Astrocyte of the spinal cord (primary cell): ENCODE data around the gene CC2D2A.

Experiments used
- DNase-seq: peaks from one replicate; pipeline ENCODE4 v3.0.0; 2011; ENCODE audit warnings: low read depth, low spot score
- H3K4me3 ChIP-seq: 2 replicates; pipeline ENCODE4 v1.5.1; 2011; ENCODE audit warnings: low read depth, mild to moderate bottlenecking, low read length, moderate library complexity
- in situ Hi-C: cut with HindIII; loops from 2 replicates; pipeline ENCODE4 v1.10.0; 2017; ENCODE audit warnings: low sequenced_read_pairs
- TF ChIP-seq, protein P1 (sequence below): IDR thresholded peaks from 2 replicates; pipeline ENCODE4 v1.5.1; 2012; ENCODE audit warnings: low read depth, mild to moderate bottlenecking, low read length, inconsistent platforms

The CC2D2A gene

DNA sequence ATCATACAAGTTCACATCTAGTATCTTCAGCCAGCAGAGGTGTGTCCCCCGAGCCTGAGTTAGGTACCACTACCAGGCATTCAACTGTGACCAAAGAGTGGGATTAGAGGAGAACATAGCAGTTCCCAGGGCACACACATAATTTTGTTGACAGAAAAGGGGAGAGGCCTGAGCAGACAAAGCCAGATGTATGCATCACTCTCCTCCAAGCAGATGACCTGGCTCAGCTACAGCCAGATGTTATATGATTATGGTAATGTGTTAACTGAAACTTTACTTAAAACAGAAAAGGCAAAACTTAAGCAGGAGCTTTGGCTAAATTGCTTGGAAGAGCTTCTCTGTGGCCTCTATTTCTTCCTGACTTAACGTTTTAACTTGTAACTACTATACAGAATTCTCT, 88.9 kb downstream of the CC2D2A start:
- TF ChIP-seq, protein P1, sequence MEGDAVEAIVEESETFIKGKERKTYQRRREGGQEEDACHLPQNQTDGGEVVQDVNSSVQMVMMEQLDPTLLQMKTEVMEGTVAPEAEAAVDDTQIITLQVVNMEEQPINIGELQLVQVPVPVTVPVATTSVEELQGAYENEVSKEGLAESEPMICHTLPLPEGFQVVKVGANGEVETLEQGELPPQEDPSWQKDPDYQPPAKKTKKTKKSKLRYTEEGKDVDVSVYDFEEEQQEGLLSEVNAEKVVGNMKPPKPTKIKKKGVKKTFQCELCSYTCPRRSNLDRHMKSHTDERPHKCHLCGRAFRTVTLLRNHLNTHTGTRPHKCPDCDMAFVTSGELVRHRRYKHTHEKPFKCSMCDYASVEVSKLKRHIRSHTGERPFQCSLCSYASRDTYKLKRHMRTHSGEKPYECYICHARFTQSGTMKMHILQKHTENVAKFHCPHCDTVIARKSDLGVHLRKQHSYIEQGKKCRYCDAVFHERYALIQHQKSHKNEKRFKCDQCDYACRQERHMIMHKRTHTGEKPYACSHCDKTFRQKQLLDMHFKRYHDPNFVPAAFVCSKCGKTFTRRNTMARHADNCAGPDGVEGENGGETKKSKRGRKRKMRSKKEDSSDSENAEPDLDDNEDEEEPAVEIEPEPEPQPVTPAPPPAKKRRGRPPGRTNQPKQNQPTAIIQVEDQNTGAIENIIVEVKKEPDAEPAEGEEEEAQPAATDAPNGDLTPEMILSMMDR: no peak
- no peak for DNase-seq
- in situ Hi-C loops: no loop called here
- no peak overlapping the region for H3K4me3 ChIP-seq

DNA sequence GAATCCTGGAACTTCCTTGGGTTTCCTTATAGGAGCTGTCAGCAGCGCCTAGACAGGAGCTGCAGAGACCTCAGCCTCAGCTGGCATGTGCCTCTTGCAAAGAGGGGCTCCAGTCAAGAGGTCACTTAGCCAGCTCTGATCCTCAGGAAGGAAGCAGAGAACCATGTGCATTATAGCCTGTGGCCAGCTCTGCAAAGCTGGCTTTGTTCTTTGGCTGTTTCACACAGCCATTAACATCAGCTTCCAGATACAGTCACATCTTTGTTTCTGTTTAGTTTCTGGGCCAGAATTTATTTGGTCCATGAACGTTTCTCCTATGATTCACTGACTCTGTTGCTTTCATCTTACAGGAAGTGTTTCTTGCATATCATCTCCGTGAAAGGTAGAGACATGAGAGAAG, 92.4 kb downstream of the CC2D2A start:
- in situ Hi-C loops: no loop called here
- H3K4me3 ChIP-seq: no peak overlapping the region
- TF ChIP-seq, protein P1: no peak
- no peak for DNase-seq

DNA sequence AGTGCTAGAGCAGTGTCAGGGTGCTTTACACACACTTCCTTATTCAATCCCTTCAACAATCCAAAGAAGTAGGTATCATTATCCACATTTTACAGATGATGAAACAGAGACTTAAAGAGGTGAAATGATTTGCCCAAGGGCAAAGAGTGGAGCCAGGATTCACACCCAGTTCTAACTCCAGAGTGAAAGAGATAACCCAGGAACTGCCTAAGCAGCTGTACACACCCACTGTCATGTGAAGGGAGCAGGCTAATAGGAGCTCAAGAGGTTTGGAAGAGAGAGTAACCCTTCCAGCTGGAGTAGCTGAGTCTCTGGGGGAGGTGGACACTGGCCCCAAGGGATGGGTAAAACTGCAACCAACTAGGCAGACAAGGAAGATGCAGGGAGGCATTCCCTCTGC, 92.9 kb downstream of the CC2D2A start:
- DNase-seq: no peak
- in situ Hi-C loops: no loop called here
- TF ChIP-seq, protein P1: no peak

DNA sequence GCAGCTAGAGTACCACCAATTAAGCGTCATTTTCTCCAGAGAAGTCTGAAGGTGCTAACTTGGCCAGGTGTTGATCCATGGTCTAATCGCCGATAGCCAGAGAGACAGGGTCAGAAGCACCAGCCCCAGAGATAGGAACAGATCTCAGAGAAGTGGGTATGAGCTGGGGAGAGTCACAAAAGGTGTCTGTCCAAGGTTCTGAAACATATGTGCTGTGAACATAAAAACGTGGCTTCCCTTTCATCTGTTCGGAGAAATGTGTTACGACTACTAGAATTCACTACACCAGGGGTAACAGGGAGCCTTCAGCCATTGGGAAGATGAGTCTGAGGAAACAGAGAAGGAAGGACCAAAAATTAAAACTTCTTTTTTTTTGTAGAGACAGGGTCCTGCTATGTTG, 94.2 kb downstream of the CC2D2A start:
- TF ChIP-seq, protein P1: no peak
- in situ Hi-C loops: no loop called here
- no peak for DNase-seq
- H3K4me3 ChIP-seq: no peak overlapping the region

More for the DNA sequence above, 92.9 kb downstream of the CC2D2A start:
- no peak overlapping the region for H3K4me3 ChIP-seq

DNA sequence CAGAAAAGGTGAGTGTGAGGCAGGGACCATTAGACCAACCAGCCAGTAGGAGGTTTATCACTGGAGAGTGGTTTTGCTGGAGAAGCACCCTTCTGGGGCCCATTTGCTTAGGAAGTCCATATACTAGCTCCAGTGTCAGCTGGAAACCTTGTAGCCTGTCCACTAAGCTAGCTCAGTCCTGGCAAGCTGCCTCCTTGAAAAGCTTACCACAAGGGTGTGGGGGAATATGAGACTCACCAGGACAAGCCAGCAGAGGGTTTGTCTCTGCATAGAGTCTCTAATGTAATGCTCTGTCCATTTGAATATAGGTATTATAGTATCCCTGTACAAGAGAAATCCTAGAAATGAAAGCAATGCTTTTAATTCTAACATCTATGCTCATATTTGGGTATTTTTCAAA, 99.1 kb downstream of the CC2D2A start:
- in situ Hi-C loops: no loop called here

DNA sequence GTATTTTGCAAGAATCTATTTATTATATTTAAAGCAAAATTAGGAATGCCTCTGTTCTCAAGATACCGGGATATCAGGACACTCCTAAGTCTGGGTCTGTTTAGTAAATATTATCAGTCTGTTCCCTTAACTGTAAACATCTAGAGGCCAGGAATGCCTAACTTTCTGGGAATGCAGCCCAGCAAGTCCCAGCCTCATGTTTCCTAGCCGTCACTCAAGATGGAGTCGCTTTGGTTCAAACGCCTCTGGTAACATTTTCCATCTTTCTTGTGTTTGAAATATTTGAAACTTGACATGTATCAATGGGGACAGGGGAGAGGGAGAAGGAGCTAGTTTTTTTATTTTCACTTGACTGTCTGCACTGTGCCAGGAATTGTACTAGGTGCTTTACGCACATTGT, 100.1 kb downstream of the CC2D2A start:
- no peak overlapping the region for H3K4me3 ChIP-seq
- in situ Hi-C loops: no loop called here
- no peak for DNase-seq
- TF ChIP-seq, protein P1: no peak

More for the DNA sequence above, 99.1 kb downstream of the CC2D2A start:
- H3K4me3 ChIP-seq: no peak overlapping the region
- TF ChIP-seq, protein P1: no peak
- DNase-seq: peak; percentile 19

DNA sequence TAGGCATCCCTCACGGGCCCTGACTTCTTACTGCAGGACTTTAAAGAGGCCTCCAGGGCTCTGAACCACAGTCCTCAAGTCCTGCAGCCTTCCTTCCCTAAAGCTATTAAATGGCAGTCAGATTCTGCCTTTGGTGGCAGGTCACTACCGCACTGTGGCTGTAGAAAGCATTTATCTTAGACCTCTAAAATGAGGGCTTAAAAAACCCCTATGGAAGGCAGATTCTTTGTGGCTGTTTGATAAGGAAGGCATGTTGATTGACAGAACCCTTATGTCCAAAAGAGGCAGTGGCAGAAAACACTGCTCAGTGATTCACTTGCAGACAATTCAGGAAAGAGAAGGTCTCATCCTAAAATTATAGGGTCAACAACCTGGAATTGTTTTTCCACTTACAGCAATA, 106.3 kb downstream of the CC2D2A start:
- H3K4me3 ChIP-seq: no peak overlapping the region
- in situ Hi-C loops: no loop called here
- TF ChIP-seq, protein P1: no peak
- no peak for DNase-seq
